GF-D8 (cell line): ENCODE data around the gene MECP2.
"Not testable (repeated sequence)": the region's sequence is repeated elsewhere in the genome, so short reads cannot be mapped to it uniquely, and the experiment has no call there.

ENCODE experiments used
- DNase-seq: peaks from one replicate; lab custom pipeline; 2025; lab: John Stamatoyannopoulos, UW

MECP2 gene

GRCh38 chrX:154017766-154018517, 79.6 kb downstream of the MECP2 start:
- no peak for DNase-seq

- no peak for DNase-seq
Measured at GRCh38 chrX:154016366-154017076, 81.0 kb downstream of the MECP2 start.

DNA sequence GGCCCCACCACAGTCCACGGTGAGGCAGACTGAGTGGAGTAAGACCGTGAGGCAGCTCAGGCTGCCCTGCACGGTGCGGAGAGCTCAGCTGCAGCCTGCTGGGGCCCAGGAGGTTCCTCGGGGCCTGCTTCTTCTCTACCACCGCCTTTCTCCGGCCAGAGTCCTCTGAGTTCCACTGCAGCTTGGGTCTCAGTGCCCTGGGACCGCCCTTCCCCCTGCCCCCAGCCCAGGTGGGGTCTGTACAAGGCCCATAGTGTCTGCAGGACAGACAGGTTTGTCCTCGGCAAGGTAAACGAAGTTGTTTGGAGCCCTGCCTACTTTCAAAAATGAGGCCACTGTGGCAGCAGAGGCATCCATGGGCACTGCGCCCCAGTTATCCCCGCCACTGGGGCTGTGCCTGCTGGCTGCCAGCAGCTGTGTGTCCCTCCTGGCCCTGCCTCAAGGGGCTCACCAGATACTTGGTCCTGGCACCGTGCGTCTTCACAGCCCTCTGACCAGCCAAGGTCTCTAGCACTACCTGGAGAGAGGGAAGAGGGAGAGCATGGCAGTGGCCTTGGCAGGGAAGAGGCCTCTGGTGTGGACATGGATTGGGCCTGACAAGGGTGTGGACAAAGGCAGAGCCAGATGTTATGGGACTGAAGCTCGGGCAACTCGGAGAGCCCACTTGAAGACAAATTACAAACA, 81.8 kb downstream of the MECP2 start:
- no peak for DNase-seq

GRCh38 chrX:154014429-154015380, 82.8 kb downstream of the MECP2 start:
- DNase-seq: no peak

GRCh38 chrX:154013614-154014360, 83.7 kb downstream of the MECP2 start:
- DNase-seq: no peak

GRCh38 chrX:154013001-154013421, 84.5 kb downstream of the MECP2 start:
- no peak for DNase-seq

DNA sequence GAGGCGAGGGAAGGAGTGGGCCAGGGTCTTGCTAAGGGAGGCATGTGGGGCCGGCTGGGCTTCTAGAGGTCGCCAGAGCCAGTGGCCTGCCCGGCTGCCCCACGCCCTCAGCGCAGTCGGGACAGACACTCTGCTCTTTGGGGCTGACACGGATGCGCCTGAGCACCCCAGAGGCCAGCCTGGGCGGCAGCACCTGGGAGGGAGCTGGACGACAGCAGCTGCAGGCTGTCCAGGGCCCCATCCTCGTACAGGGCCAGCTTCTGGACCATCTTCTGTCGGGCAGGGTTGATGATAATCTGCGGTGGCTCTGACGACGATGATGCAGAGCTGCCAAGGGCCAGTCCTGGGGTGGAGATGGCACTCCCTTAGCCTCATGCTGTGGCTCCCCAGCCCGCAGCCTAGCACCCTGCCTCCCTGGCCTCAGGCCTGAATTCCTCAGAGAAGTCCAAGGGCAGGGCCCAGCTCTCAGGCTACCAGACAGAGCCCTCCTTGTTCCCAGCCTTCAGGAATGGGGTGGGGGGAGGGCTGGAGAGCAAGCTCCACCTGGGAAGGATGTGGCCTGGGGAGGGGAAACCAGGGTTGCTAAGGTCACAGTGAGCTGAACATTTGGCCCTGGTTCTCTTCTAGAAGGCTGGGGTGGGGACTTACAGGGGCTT, 85.1 kb downstream of the MECP2 start:
- no peak for DNase-seq

GRCh38 chrX:154011376-154012335, 85.9 kb downstream of the MECP2 start:
- DNase-seq: no peak

DNA sequence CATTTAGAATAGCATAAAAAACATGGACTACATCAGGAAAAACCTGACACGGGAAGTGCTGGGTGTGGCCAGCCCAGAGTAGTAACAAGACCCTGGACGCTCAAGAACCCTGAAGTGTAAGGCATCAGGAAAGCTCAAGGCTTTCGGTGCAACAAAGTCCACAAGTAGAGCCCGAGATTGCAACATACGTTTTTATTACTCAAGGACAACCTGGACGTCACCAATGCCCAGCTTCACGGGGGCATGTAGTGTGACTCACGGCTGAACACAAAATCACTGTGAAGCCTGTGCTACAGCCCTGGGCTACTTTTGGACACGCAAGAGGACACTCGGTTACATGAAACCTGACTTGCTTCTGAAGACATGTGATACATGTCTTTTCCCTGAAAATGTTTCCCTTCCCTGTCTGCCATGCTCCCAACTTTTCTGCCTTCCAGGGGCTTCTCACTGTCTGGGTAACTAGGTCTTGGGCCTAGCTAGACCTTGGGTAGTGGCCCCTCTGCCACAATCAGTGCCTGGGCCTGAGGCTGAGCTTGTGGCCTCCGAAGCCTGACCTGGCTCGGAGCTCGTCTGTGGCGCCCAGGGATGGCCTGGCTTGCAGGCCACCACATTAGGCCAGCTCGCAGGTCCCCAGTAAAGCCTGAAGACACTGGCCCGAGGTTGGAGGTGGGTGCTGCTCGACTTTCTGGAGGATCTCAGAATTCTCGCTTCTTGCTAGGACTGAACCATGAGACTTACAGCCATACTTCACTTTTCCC, 87.0 kb downstream of the MECP2 start:
- DNase-seq: no peak

DNA sequence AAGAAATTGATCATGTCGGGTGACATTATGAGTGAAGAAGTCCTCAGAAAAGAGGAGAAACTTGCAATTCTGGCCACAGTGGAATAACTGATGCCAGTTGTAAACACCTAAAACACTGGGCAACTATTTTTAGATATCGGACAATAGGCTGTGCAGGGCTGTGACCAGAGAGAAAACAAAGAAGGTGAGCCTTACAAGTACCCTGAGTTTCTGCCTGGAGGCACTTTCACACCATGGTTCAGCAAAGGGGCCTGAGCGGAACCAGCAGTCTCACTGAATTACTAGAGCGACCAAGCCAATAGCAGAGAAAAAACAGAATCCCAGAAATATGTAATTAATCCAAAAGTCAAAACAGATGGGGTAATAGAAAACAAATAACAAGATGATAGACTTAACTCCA, 89.0 kb downstream of the MECP2 start:
- no peak for DNase-seq

- DNase-seq: no peak
Measured at GRCh38 chrX:154006947-154007346, 90.6 kb downstream of the MECP2 start.

DNA sequence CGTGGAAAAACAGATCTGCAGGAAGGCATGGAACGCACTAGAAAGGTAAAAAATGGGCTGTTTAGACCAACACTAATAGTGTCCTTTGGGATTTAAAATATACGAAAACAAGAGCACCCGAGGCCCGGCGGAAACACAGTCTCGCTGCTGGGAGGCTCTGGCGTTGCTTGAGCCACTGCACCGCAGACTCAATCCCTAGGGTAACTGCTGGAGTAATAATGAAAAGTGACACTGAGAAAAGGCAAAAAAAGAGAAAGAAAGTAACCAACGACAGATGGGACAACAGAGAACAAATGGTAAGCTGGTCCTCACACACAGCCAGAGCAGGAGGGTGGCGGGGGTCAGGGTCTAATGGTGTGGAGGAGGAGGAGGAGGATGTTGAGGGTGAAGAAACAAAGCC, 93.2 kb downstream of the MECP2 start:
- no peak for DNase-seq

DNA sequence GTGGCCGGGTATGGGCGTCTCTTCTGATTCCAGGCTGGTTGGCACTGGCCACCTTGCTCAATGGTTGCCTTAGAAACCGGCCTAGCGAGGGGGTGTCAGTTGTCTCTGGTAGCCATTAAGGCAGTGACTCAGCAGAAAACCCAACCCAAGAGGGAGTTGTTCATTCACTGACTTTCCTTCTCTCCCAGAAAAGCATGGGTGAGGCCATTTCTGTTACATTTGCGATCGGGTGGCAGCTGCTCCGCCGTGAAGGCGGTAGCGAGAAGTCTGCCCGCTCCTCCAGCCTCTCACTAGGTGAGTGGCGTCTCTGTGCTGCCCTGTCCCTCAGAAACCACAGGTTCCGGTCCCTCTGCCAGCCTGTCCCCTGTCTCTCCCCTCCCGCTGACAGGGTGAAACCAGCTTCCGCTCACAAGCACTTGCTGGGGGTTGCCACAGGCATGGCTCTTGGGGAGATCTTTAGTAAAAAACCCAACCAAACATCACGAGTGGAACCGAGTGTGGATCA, 95.2 kb downstream of the MECP2 start:
- peak; percentile 80 for DNase-seq

DNA sequence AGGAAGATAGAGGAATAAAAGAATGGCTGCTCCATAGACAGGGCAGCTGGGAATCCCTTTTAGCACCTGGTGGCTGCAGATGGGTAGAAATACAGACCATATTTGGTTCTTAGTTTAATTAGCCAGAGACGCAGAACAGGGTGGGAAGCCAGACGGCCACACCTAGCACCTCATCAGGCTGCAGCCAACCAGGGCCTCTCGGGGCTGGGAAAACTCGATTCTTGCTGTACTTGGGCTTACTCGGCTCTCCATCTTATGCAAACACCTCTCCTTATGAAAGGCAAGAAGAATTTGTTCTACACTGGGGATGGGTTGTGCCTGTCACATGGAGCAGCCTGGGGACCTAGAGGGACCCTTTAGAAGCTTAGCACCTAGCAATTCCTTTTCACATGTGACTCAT, 97.5 kb downstream of the MECP2 start:
- DNase-seq: no peak

DNA sequence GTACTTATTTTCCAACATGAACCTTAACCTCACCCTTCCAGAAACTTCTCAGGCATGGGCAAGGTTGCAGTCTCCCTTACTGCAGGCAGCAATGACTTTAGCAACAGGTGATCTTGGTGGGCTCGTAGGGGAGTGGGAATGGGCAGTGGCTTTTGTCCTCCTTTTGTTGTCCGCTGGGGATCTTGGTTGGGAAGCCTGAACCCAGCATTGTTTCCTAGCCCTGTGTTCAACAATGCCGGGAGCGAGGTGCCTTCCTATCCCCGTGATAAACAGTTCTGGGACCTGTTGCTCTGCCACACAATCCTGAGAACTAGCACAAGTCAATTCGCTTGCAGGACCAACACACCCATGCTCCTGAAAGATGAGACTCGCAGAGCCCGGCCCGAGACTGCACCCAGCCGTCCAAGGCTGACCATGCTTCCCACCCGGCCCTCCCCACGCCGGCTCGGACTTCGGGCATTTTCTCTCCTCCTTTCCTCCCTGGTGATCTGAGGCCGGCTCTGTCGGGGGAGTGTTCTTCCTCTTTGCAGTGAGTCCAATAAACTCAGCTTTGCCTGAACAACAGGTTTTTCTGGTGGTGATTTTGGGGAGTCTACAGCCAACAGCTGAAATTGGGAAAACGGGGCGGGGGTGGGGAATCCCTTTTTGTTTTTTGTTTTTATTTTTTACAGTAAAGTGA, 98.0 kb downstream of the MECP2 start:
- no peak for DNase-seq

GRCh38 chrX:153995504-153995903, 102.0 kb downstream of the MECP2 start:
- no peak for DNase-seq

DNA sequence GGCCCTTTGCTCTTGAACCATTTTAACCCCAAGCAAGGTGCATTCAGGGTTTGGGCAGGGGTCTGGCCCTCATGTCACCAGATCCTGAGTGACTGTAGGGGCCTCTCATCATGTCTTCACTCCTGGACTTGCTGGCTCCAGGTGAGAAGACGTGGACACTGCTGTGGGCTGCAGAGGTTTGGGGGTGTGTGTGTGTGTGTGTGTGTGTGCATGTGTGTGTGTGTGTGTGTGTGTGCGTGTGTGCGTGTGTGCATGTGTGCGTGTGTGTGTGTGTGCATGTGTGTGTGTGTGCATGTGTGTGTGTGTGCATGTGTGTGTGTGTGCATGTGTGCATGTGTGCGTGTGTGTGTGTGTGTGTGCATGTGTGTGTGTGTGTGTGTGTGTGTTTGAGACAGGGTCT, 103.1 kb downstream of the MECP2 start:
- not testable (repeated sequence) for DNase-seq

DNA sequence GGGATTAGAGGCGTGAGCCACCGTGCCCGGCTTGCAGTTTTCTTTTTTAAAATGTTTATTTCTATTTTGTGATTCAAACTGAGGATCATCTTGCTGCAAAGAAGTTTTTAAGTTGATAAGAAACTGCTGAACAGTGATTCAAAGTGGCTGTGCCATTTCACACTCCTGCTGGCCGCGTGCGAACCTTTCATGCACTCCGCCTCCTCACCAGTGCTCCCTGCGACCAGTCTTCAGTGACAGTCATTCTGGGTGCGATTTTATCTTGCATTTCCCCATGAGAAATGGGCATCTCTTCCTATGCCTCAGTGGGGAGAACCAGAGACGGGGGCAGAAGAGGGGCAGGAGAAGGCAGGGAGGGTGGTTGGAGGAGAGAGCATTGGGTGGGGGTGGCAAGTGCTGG, 103.5 kb downstream of the MECP2 start:
- DNase-seq: no peak
